HL-60 (cell line): Measurements from ENCODE around the gene ARHGEF1.
"Not testable (repeated sequence)": the region's sequence is repeated elsewhere in the genome, so short reads cannot be mapped to it uniquely, and the experiment has no call there.

Experiments used
- DNase-seq, 2 experiments: peaks; one replicate each; pipeline ENCODE4 v3.0.0-alpha.2; 2010 to 2020; ENCODE audit warnings: low read depth in 1 of 2, low spot score in 1 of 2
- H3K27ac ChIP-seq: fragments of 250-450 bp; sonication (Bioruptor Pico); replicated peaks from 2 replicates; pipeline ENCODE4 v1.5.1; 2020; ENCODE audit warnings: mild to moderate bottlenecking, moderate library complexity
- H3K27me3 ChIP-seq: fragments of 250-450 bp; sonication (Bioruptor Pico); 2 replicates; pipeline ENCODE4 v1.5.1; 2021; ENCODE audit warnings: mild to moderate bottlenecking, moderate library complexity; ENCODE audit not compliant: insufficient read depth, poor library complexity, severe bottlenecking
- H3K4me3 ChIP-seq: replicated peaks from 2 replicates; pipeline ENCODE4 v1.5.1; 2011; ENCODE audit warnings: mild to moderate bottlenecking, control low read depth, low read length; ENCODE audit not compliant: insufficient read depth
- GABPA ChIP-seq: IDR thresholded peaks from 2 replicates; pipeline ENCODE4 v1.6.1; 2012; ENCODE audit warnings: low read depth
- POLR2AphosphoS5 ChIP-seq: IDR thresholded peaks from 2 replicates; pipeline ENCODE4 v1.6.1; 2012; ENCODE audit warnings: low read depth
- SPI1 ChIP-seq: IDR thresholded peaks from 2 replicates; pipeline ENCODE4 v1.6.1; 2012; ENCODE audit warnings: low read depth, mild to moderate bottlenecking, borderline replicate concordance
- TF ChIP-seq, protein P1 (sequence below): IDR thresholded peaks from 2 replicates; pipeline ENCODE4 v1.6.1; 2012; ENCODE audit warnings: low read depth; ENCODE audit not compliant: insufficient replicate concordance
- TF ChIP-seq, protein P2 (sequence below): IDR thresholded peaks from one replicate; pipeline ENCODE4 v1.5.1; 2011; ENCODE audit warnings: low read length, control low read depth, inconsistent platforms; ENCODE audit not compliant: insufficient read depth

ARHGEF1 gene

DNA sequence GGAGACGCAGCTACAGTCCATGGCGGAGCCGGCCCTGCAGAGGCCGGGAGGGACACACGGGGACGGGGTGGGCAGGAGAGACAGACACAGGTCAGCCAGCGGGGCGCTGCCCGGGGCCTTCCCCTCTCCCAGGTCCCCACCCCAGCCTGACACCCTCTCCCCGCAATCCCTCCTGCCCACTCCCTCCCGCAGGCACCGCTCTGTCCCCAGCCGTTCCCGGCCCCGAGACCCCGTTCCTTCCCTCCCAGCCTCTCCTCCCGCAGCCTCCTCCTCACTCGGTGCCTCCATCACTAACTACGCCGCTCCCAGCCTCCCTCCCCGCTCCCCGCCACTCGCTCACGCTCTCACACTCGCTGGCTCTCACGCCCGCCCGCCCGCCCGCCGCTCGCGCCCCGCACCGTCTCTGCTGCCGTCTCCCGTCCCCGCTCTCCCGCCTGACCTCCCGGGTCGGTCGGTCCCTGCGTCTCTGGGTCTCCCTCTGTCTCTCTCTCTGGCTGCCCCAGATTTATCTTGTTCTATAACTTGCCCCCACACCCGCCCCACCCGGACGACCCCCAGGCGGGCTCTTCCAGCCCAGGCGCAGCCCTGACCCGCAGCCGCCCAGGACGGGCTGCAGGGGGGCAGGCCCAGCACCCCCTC is 30.0 kb downstream of the ARHGEF1 start:
- DNase-seq, result no peak
- Histone ChIP-seq H3K27ac (no peak overlapping the region), H3K27me3 (peaks cover 55% of the 10 kb centered on the region), H3K4me3 (no peak overlapping the region)
- TF ChIP-seq POLR2AphosphoS5 (no peak), GABPA (no peak), SPI1 (no peak)
- TF ChIP-seq, protein P1, sequence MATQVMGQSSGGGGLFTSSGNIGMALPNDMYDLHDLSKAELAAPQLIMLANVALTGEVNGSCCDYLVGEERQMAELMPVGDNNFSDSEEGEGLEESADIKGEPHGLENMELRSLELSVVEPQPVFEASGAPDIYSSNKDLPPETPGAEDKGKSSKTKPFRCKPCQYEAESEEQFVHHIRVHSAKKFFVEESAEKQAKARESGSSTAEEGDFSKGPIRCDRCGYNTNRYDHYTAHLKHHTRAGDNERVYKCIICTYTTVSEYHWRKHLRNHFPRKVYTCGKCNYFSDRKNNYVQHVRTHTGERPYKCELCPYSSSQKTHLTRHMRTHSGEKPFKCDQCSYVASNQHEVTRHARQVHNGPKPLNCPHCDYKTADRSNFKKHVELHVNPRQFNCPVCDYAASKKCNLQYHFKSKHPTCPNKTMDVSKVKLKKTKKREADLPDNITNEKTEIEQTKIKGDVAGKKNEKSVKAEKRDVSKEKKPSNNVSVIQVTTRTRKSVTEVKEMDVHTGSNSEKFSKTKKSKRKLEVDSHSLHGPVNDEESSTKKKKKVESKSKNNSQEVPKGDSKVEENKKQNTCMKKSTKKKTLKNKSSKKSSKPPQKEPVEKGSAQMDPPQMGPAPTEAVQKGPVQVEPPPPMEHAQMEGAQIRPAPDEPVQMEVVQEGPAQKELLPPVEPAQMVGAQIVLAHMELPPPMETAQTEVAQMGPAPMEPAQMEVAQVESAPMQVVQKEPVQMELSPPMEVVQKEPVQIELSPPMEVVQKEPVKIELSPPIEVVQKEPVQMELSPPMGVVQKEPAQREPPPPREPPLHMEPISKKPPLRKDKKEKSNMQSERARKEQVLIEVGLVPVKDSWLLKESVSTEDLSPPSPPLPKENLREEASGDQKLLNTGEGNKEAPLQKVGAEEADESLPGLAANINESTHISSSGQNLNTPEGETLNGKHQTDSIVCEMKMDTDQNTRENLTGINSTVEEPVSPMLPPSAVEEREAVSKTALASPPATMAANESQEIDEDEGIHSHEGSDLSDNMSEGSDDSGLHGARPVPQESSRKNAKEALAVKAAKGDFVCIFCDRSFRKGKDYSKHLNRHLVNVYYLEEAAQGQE, result no peak
- TF ChIP-seq, protein P2, sequence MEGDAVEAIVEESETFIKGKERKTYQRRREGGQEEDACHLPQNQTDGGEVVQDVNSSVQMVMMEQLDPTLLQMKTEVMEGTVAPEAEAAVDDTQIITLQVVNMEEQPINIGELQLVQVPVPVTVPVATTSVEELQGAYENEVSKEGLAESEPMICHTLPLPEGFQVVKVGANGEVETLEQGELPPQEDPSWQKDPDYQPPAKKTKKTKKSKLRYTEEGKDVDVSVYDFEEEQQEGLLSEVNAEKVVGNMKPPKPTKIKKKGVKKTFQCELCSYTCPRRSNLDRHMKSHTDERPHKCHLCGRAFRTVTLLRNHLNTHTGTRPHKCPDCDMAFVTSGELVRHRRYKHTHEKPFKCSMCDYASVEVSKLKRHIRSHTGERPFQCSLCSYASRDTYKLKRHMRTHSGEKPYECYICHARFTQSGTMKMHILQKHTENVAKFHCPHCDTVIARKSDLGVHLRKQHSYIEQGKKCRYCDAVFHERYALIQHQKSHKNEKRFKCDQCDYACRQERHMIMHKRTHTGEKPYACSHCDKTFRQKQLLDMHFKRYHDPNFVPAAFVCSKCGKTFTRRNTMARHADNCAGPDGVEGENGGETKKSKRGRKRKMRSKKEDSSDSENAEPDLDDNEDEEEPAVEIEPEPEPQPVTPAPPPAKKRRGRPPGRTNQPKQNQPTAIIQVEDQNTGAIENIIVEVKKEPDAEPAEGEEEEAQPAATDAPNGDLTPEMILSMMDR, result no peak

DNA sequence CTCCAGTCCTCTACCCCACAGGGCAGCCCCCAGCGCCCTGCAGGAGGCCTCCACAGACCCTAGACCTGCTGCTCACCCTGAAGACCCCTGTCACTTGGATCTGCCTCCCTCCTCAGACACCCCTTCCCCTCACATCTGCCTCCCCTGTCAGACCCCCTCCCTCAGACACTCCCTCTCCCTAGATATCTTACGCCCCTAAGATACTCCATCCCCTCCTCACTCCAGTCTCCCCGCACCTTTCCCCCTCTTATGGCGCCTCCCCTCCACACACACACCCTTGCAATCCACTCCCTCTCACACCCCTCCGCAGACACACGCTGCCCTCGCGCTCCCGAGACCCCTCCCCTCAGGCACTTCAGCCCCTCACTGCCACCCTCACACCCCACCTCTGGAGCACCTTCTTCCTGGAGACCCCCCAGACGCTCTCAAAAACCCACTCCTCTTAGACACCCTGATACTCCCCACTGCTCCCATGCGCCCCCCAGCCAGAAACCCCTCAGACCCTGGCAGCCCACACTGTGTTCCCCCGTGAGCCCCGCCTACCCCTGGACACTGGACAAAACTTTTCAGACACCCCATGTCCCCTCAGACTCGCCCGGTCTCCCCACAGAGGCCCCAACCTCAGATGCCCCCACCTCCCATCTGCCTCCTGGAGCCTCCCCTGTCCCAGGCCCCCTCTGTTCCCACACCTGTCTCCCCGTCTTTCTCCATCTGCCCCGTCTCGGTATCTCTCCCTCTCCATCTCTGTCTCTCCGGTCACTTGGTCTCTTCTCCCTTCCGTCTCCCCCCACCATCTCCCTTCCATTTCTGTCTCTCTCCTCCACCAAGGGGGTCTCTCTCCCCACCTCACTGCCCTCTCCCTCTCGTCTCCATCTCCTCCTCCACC is 30.8 kb downstream of the ARHGEF1 start:
- DNase-seq, result no peak
- TF ChIP-seq, protein P2, result no peak
- H3K27me3 ChIP-seq, result peaks cover 55% of the 10 kb centered on the region
- no peak overlapping the region for H3K4me3 ChIP-seq
- H3K27ac ChIP-seq, result no peak overlapping the region

DNA sequence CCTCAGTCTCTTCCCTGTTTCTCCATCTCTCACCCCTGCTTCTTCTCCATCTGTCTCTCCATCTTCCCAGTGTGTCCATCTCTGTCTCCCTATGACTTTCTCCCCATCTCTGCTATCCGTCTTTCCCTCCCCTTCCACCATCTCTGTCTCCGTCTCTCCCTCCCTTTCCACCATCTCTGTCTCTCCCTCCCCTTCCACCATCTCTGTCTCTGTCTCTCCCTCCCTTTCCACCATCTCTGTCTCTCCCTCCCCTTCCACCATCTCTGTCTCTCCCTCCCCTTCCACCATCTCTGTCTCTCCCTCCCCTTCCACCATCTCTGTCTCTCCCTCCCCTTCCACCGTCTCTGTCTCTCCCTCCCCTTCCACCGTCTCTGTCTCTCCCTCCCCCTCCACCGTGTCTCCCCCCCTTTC is 31.4 kb downstream of the ARHGEF1 start:
- DNase-seq, H3K27ac ChIP-seq, H3K4me3 ChIP-seq: not testable (repeated sequence)
- H3K27me3 ChIP-seq, result peaks cover 55% of the 10 kb centered on the region

DNA sequence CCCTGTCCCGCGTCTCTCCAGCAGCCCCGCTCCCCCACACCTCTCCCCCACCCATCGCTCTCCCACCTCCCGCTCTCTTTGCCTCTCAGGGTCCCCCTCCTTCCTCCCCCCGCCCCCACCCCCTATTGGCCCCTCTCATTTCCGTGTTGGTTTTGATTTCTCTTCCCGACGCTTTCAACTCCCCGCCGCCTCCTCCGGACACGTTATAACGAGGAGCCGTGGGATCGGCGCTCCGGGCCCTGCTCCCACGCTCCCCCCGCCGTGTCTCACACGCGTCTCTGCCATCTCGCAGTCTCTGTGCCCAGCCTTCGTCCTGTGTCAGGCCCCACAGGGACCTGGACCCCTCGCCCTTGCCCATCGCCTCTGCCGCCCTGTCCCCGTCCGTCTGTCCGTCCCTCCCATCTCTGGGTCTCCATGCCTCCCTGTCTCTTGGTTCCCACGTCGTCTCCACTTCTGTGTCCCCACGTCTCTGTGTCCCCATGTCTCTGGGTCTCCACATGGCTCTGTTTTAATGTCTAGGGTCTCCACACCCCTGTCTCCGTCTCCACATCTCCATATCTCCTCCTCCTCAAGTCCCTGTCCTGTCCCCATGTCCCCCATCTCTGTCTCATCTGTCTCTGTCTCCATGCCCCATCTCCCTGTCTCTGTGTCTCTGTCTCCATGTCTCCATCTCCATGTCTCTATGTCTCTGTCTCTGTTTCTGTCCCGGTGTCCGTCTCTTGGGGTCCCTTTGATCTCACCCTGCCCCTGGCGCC is 32.2 kb downstream of the ARHGEF1 start:
- H3K27ac ChIP-seq, result no peak overlapping the region
- DNase-seq, result no peak
- peaks cover 55% of the 10 kb centered on the region for H3K27me3 ChIP-seq
- H3K4me3 ChIP-seq, result no peak overlapping the region
- TF ChIP-seq POLR2AphosphoS5 (no peak), GABPA (no peak), SPI1 (no peak)
- TF ChIP-seq, protein P1, result no peak
- TF ChIP-seq, protein P2, result no peak
